ENCODE measurements around the gene SLMAP. TPM values are rescaled to one million over a fixed set of nuclear protein-coding genes. Genes with fewer than 3 reads are reported as not detected.
A peak's percentile ranks its signal among the peaks of the same experiment; 100 is the strongest.

The SLMAP gene
- total and polyA plus RNA-seq, 2 experiments from 2014 or later, result 32.1 to 73.0 TPM

DNA sequence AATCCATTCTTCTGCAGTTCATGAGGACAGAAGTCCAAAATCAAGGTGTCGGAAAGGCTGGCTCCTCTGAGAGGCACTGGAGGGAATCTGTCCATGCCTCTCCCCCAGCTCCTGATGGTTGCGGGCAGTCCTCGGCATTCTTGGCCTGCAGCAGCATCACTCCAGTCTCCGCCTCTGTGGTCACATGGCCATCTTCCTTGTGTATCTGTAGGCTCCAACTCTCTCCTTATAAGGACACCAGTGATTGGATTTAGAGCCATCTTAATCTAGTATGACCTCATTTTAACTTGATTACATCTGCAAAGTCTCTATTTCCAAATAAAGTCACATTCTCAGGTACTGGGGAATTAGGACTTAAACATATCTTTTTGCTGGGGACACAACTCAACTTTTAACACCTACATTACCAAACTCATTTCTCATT, 196.1 kb downstream of the SLMAP start:
- Mint-ChIP-seq H3K27me3 (ENCODE audit: insufficient read depth, low read depth, poor library complexity) (peaks cover 10% of the 10 kb centered on the region), H3K4me3 (no peak overlapping the region), H3K36me3 (ENCODE audit: low read depth) (no peaks in the 10 kb centered on the region), H3K4me1 (peaks cover 34% of the 10 kb centered on the region), H3K9me3 (no peaks in the 10 kb centered on the region), H3K27ac (peak overlapping the region; percentile 86)
- Histone ChIP-seq H3K79me2 (replicated peaks; ENCODE audit: insufficient read depth) (no peaks in the 10 kb centered on the region), H2AFZ (no peak overlapping the region), H3K4me3 (no peak overlapping the region), H3K4me1 (ENCODE audit: insufficient read depth) (peaks cover 16% of the 10 kb centered on the region), H3K9me2 (ENCODE audit: insufficient read depth) (no peaks in the 10 kb centered on the region), H3K27me3 (ENCODE audit: insufficient read depth) (no peaks in the 10 kb centered on the region), H3K4me2 (no peak overlapping the region), H3K27ac (ENCODE audit: low read depth) (peak overlapping the region; percentile 1; the same call in 1 of the 2 replicates), H4K20me1 (replicated peaks; ENCODE audit: insufficient read depth) (no peaks in the 10 kb centered on the region), H3K36me3 (ENCODE audit: insufficient read depth) (no peaks in the 10 kb centered on the region), H3F3A (replicated peaks; ENCODE audit: low read depth) (no peaks in the 10 kb centered on the region)
- peak; percentile 81 for DNase-seq (ENCODE audit: low spot score)
- no peak for TF ChIP-seq ZNF331 (CRISPR knock-in tag; IDR thresholded peaks at IDR 0.05; ENCODE audit: low read depth)
- TF ChIP-seq ZNF114 (CRISPR knock-in tag; IDR thresholded peaks at IDR 0.05), result no peak
- TF ChIP-seq JUNB (IDR thresholded peaks at IDR 0.05; ENCODE audit: unreplicated experiment), result no peak
- no peak for TF ChIP-seq STAT1 (IDR thresholded peaks at IDR 0.05; ENCODE audit: unreplicated experiment)
- no peak for TF ChIP-seq NANOG (IDR thresholded peaks at IDR 0.05; ENCODE audit: borderline replicate concordance)
- TF ChIP-seq CREB1 (CRISPR knock-in tag; IDR thresholded peaks at IDR 0.05; ENCODE audit: low read depth), result no peak
- TF ChIP-seq EZH2phosphoT487 (IDR thresholded peaks at IDR 0.05; ENCODE audit: unreplicated experiment), result no peak
- no peak for TF ChIP-seq POLR2AphosphoS5 (IDR thresholded peaks at IDR 0.05; ENCODE audit: low read depth)
- TF ChIP-seq, protein P1, sequence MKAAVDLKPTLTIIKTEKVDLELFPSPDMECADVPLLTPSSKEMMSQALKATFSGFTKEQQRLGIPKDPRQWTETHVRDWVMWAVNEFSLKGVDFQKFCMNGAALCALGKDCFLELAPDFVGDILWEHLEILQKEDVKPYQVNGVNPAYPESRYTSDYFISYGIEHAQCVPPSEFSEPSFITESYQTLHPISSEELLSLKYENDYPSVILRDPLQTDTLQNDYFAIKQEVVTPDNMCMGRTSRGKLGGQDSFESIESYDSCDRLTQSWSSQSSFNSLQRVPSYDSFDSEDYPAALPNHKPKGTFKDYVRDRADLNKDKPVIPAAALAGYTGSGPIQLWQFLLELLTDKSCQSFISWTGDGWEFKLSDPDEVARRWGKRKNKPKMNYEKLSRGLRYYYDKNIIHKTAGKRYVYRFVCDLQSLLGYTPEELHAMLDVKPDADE (IDR thresholded peaks at IDR 0.05), result no peak
- TF ChIP-seq ZNF462 (CRISPR knock-in tag; IDR thresholded peaks at IDR 0.05), result no peak
- ATAC-seq, result peak; percentile 90
